ENCODE measurements around the gene ANKRD37.

ANKRD37 gene

DNA sequence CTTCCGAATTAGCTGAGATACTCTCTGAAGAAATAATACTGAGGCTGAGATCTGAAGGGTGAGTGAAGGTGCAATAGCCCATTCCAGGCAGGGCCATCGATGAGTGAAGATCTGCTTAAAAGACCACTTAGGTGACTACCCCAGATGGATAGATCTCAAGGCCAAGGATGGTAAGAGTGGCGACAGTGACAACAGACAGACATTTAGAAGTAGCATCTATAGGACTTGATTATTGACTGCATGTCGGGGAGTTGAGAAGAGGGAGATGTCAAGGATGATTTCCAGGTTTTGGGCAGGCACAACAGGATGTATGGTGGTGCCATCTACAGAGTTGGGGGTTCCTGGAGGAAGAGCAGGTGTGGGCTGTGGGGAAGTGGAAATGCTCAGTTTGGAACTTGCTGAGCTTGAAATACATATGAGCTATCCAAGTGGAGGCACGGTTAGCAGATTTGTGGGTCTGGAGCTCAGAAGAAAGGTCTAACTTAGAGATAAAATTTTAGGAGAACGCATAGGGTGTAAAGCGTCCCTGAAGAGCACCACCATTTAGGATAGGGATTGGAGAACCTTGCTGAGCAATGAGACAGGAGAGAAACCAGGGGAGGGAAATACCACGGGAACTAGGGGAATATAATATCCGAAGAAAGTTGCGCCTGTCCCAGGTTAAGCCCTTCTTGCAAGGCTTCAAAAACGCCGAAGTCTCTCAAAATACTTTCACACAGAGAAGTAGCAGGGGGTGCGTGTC is 28.4 kb downstream of the ANKRD37 start:
- peak in 1 of 2 donors; percentile 31 for DNase-seq

DNA sequence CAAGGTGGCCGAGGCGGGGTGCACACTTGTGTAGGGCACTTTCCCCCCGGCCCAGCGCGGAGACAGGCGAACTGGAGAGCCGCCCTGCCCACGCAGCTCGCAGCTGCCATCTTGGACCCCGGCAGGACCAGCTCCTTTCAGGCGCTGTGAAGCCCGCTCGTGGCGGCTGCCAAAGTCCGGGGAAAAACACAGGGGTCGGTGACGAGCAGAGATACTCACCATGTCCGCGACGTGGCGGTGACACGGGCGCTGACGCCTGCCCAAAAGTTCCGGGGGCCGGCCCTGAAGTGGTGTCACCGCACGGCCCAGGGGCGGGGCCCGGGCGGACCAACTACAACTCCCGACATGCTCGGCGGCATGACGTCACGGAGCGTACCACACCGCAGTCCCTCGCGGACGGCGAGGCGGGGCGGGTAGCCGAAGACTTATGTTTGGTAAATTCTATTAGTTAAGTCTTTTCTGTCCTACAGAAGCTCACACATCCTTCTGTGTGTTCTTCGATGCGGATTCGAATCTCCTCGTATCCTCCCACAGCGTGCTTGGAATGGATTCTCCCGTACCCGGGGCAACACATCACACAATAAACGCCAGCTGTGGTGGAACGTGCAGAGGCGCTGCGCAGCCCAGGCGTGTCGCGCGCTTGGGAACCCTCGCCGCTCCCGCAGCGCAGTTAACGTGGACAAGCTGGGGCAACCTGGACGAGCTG is 29.2 kb downstream of the ANKRD37 start, which contains the start of gene UFSP2:
UFSP2 (minus strand) TSS at position 318 of the 706 bp plus-strand sequence; CDS start at position 222, 96 bp downstream.
- peak; percentile 69 to 97 for DNase-seq

DNA sequence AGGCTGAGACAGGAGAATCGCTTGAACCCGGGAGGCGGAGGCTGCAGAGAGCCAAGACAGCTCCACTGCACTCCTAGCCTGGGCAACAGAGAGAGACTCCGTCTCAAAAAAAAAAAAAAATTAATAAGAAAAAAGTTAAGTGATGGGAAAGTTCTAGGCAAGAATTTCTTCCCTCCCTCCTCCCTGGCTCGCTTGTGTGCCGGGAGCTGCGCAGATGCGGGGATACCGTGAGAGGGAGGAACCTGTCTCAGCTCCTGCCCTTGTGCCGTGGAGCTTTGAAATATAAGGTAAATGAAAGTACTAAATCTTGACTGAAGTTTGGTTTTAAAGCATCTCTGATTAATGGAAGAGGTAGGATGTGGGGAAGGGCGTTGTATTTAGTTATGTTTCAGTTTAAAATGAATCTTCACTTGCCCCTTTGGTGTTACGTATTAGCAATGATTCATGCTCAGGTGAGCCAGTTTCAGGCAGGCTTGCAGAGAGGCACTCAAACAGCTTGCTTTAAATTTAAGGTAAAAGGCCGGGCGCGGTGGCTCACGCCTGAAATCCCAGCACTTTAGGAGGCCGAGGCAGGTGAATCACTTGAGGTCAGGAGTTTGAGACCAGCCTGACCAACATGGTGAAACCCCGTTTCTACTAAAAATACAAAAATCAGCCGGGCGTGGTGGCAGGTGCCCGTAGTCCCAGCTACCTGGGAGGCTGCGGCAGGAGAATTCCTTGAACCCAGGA is 30.5 kb downstream of the ANKRD37 start:
- DNase-seq = no peak

DNA sequence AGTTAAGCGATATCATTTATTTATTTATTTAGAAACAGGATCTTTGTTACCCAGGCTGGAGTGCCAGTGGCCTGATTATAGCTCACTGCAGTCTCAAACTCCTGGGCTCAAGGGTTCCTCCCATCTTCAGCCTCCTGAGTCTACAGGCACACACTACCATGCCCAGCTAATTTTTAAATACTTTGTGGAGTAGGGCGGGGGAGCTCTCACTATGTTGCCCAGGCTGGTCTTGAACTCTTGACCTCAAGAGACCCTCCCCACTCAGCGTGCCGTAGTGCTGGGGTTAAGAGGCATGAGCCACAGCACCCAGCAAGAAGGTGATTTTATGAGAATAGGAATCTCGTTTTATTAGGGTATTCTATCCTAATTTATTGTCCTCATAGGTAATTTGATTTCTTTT is 33.0 kb downstream of the ANKRD37 start:
- no peak for DNase-seq

GRCh38 chr4:185435466-185435865 is 38.8 kb downstream of the ANKRD37 start:
- no peak for DNase-seq

DNA sequence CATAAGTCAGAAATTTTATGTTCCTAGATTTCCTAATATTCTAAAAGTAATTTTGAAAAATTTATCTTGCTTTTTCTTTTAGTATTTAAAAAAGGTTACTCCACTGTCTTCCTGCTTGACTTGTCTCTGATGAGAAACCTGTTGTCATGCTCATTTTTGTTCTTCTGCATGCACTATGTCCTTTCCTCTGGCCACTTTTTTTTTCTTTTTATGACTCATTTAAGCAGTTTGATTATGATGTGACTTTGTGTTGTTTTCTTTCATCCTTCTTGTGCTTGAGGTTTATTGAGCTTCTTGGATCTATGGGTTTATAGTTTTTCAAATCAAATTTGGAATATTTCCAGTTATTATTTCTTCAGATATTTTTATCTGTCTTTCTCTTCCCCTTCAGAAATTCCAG is 41.2 kb downstream of the ANKRD37 start:
- DNase-seq = no peak

GRCh38 chr4:185441479-185441878 is 44.8 kb downstream of the ANKRD37 start:
- no peak for DNase-seq

DNA sequence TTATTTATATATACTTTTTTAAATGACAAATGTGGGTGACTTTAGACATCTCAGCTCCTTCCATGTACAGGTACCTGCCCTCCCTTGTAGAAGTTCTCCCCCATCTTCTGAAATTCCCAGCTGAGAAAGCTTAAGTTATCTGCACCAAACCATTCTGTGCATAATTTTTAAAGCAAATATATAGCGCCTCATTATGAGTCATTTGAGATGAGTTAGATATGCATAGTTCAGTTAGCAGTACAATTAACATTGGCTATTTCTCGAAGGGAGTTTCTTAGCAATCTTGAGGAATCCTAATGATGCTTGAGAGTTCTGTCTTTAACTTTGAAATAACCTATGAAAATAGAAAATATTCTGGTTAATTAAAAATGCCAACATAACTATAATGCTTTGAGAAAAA is 48.6 kb downstream of the ANKRD37 start:
- no peak for DNase-seq
